HEK293 (cell line): Measurements from ENCODE around the gene HOXD11.

Experiments
- CTCF ChIA-PET: fragments of 350-600 bp; formaldehyde crosslinking; extraction: SDS; loops from one replicate; lab custom pipeline; 2021; ENCODE audit warnings: antibody characterized with exemption; lab: Yijun Ruan, JAX
- POLR2A ChIA-PET: fragments of 300-600 bp; formaldehyde crosslinking; extraction: SDS; loops from one replicate; lab custom pipeline; 2020; ENCODE audit warnings: antibody characterized with exemption, inconsistent platforms; lab: Yijun Ruan, JAX
- H3K27ac ChIP-seq: fragments of 200-500 bp; sonication (Bioruptor generic); 2 replicates; pipeline ENCODE4 v1.5.1; 2014; ENCODE audit warnings: low read depth, low read length, control low read depth, inconsistent platforms; ENCODE audit errors: extremely low read depth
- H3K36me3 ChIP-seq, 2 experiments: fragments of 200-500 bp in 1 of 2; sonication (Bioruptor generic) in 1 of 2; 1 replicate in 1 of 2; 2 replicates in 1 of 2; pipeline ENCODE4 v1.5.1; 2014 to 2017; ENCODE audit warnings: inconsistent platforms in 2 of 2, low read length in 2 of 2; ENCODE audit not compliant: control insufficient read depth in 2 of 2, insufficient read depth in 1 of 2
- H3K4me1 ChIP-seq: fragments of 200-500 bp; sonication (Bioruptor generic); 2 replicates; pipeline ENCODE4 v1.5.1; 2014; ENCODE audit warnings: mild to moderate bottlenecking, low read length, inconsistent platforms; ENCODE audit not compliant: control insufficient read depth, insufficient read depth
- H3K4me3 ChIP-seq: 2 replicates; pipeline ENCODE4 v1.5.1; 2011; ENCODE audit warnings: low read depth, mild to moderate bottlenecking, control low read depth, low read length, moderate library complexity
- H3K9me3 ChIP-seq: fragments of 200-500 bp; sonication (Bioruptor generic); 2 replicates; pipeline ENCODE4 v1.5.1; 2014; ENCODE audit warnings: low read depth, low read length, inconsistent platforms; ENCODE audit not compliant: control insufficient read depth, insufficient read depth
- HOXC10 ChIP-seq: sonication (generic); formaldehyde crosslinking; IDR thresholded peaks from 2 replicates; pipeline ENCODE4 v1.8.1; 2023; ENCODE audit warnings: mild to moderate bottlenecking, missing genetic modification reagents
- KLF1 ChIP-seq: fragments of 450-650 bp; formaldehyde crosslinking; IDR thresholded peaks from 2 replicates; pipeline ENCODE4 v1.5.1; 2016; ENCODE audit warnings: missing biosample characterization, missing genetic modification characterization
- KLF16 ChIP-seq: fragments of 450-650 bp; formaldehyde crosslinking; IDR thresholded peaks from 2 replicates; pipeline ENCODE4 v1.5.1; 2017; ENCODE audit warnings: missing biosample characterization, missing genetic modification characterization
- KLF17 ChIP-seq: fragments of 450-650 bp; formaldehyde crosslinking; IDR thresholded peaks from 2 replicates; pipeline ENCODE4 v1.5.1; 2016; ENCODE audit warnings: missing biosample characterization, missing genetic modification characterization
- MZF1 ChIP-seq: fragments of 450-650 bp; formaldehyde crosslinking; IDR thresholded peaks from 2 replicates; pipeline ENCODE4 v1.5.1; 2017; ENCODE audit warnings: missing biosample characterization, missing genetic modification characterization, borderline replicate concordance
- OVOL3 ChIP-seq: fragments of 450-650 bp; formaldehyde crosslinking; IDR thresholded peaks from 2 replicates; pipeline ENCODE4 v1.5.1; 2016; ENCODE audit warnings: missing biosample characterization, missing genetic modification characterization
- YY2 ChIP-seq: fragments of 450-650 bp; formaldehyde crosslinking; IDR thresholded peaks from 2 replicates; pipeline ENCODE4 v1.5.1; 2016; ENCODE audit warnings: missing biosample characterization, missing genetic modification characterization
- ZNF138 ChIP-seq: fragments of 450-650 bp; formaldehyde crosslinking; IDR thresholded peaks from 2 replicates; pipeline ENCODE4 v1.5.1; 2016; ENCODE audit warnings: missing biosample characterization, missing genetic modification characterization, borderline replicate concordance
- ZNF175 ChIP-seq: fragments of 450-650 bp; formaldehyde crosslinking; IDR thresholded peaks from 2 replicates; pipeline ENCODE4 v1.5.1; 2016; ENCODE audit warnings: missing biosample characterization, missing genetic modification characterization
- ZNF202 ChIP-seq: fragments of 450-650 bp; formaldehyde crosslinking; IDR thresholded peaks from 2 replicates; pipeline ENCODE4 v1.5.1; 2016; ENCODE audit warnings: missing biosample characterization, missing genetic modification characterization, borderline replicate concordance
- ZNF280D ChIP-seq: fragments of 450-650 bp; formaldehyde crosslinking; IDR thresholded peaks from 2 replicates; pipeline ENCODE4 v1.5.1; 2016; ENCODE audit warnings: missing biosample characterization, missing genetic modification characterization
- ZNF354C ChIP-seq: fragments of 450-650 bp; formaldehyde crosslinking; IDR thresholded peaks from 2 replicates; pipeline ENCODE4 v1.5.1; 2016; ENCODE audit warnings: missing biosample characterization, missing genetic modification characterization, low read depth, borderline replicate concordance
- ZNF585B ChIP-seq: fragments of 450-650 bp; formaldehyde crosslinking; IDR thresholded peaks from 2 replicates; pipeline ENCODE4 v1.5.1; 2016; ENCODE audit warnings: missing biosample characterization, missing genetic modification characterization
- ZNF596 ChIP-seq: fragments of 450-650 bp; IDR thresholded peaks from 2 replicates; pipeline ENCODE4 v1.5.0; 2018; ENCODE audit warnings: missing biosample characterization, mild to moderate bottlenecking, missing genetic modification characterization, moderate library complexity
- ZNF660 ChIP-seq: fragments of 450-650 bp; IDR thresholded peaks from 2 replicates; pipeline ENCODE4 v1.5.1; 2018; ENCODE audit warnings: missing biosample characterization, mild to moderate bottlenecking, missing genetic modification characterization
- ZNF707 ChIP-seq: fragments of 450-650 bp; formaldehyde crosslinking; IDR thresholded peaks from 2 replicates; pipeline ENCODE4 v1.5.1; 2016; ENCODE audit warnings: missing biosample characterization, missing genetic modification characterization
- ZNF76 ChIP-seq: fragments of 450-650 bp; formaldehyde crosslinking; IDR thresholded peaks from 2 replicates; pipeline ENCODE4; 2016; ENCODE audit warnings: low read depth, missing biosample characterization, missing genetic modification characterization, borderline replicate concordance
- ZXDB ChIP-seq: fragments of 450-650 bp; formaldehyde crosslinking; IDR thresholded peaks from 2 replicates; pipeline ENCODE4 v1.5.1; 2016; ENCODE audit warnings: missing biosample characterization, missing genetic modification characterization

Gene HOXD11

GRCh38 chr2:176114930-176115625, 8.0 kb downstream of the HOXD11 start:
- H3K4me3 ChIP-seq, result no peak overlapping the region
- H3K36me3 ChIP-seq, result peaks cover 26 to 99% of the 10 kb centered on the region in 2 experiments; a peak in 2 of 3 replicates
- H3K27ac ChIP-seq, result no peak overlapping the region
- H3K9me3 ChIP-seq, result no peaks in the 10 kb centered on the region
- CTCF ChIA-PET, result interaction anchor here (0.7 to 0.9 kb wide), 2 partner anchors 12 to 551 kb away, joined by 3 to 4 read pairs; no protein-coding TSS in a partner anchor
- POLR2A ChIA-PET, result no interaction called here
- no peak for TF ChIP-seq ZNF138 (tag by site-specific recombination)
- TF ChIP-seq ZNF76 (tag by site-specific recombination), result no peak
- no peak for TF ChIP-seq ZXDB (tag by site-specific recombination)
- no peak for TF ChIP-seq OVOL3 (tag by site-specific recombination)
- no peak for TF ChIP-seq KLF17 (tag by site-specific recombination)
- TF ChIP-seq ZNF707 (tag by site-specific recombination), result no peak
- TF ChIP-seq ZNF354C, result no peak
- no peak for TF ChIP-seq ZNF280D
- no peak for TF ChIP-seq KLF1 (tag by site-specific recombination)
- H3K4me1 ChIP-seq, result no peaks in the 10 kb centered on the region

- no peak for TF ChIP-seq HOXC10 (CRISPR knock-in tag)
- no peak for TF ChIP-seq MZF1 (tag by site-specific recombination)
- no peak for TF ChIP-seq YY2
- TF ChIP-seq KLF16, result no peak
- TF ChIP-seq ZNF585B (tag by site-specific recombination), result peak; percentile 42; the same call in 1 of the 2 replicates
- TF ChIP-seq ZNF202 (tag by site-specific recombination), result 0 out of 2 replicates have a peak, but pooled peaks have one; percentile 36
- TF ChIP-seq ZNF596 (tag by site-specific recombination), result no peak
- TF ChIP-seq ZNF660 (tag by site-specific recombination), result no peak
- TF ChIP-seq ZNF175, result no peak
- TF ChIP-seq, all 188 proteins: peak for 2
- Histone ChIP-seq H3K9me3 (no peaks in the 10 kb centered on the region), H3K4me1 (no peaks in the 10 kb centered on the region), H3K4me3 (peak within 1 kb of the TSS; percentile 11; the same call in 1 of the 2 replicates), H3K36me3 (peaks cover 17 to 99% of the 10 kb centered on the region in 2 experiments; a peak in 2 of 3 replicates), H3K27ac (peak within 1 kb of the TSS; percentile 34; the same call in 1 of the 2 replicates)
- ChIA-PET POLR2A (no interaction called here), CTCF (interaction anchor here (0.6 kb wide), 1 partner anchor 11 kb away, joined by 3 read pairs; no protein-coding TSS in a partner anchor)
These were observed 9.1 kb downstream of the HOXD11 start, which contains the start of gene HOXD10 for GRCh38 chr2:176115883-176116813. Gene HOXD10 (plus strand): TSS chr2:176116778. CDS start chr2:176116834, 56 bp downstream.
